IMR-90 (cell line): ENCODE measurements around the gene HRH3. TPM values are rescaled to one million over a fixed set of nuclear protein-coding genes. Genes with fewer than 3 reads are reported as not detected.

Source experiments
- ATAC-seq: fragments of 200-7000 bp; cut with Tn5 transposase; 2 replicates; pipeline ENCODE4 v1.9.1; 2020; ENCODE audit warnings: low read depth, mild to moderate bottlenecking, moderate library complexity
- BruUV-seq: library from RNA; stranded (reverse); fragments of 400-500 nt; replicated peaks from 2 replicates; lab custom pipeline; 2021; lab: Mats Ljungman, UMichigan
- CTCF ChIA-PET: fragments of 300-600 bp; formaldehyde crosslinking; extraction: SDS; loops from one replicate; lab custom pipeline; 2021; ENCODE audit warnings: antibody characterized with exemption; lab: Yijun Ruan, JAX
- POLR2A ChIA-PET: fragments of 300-600 bp; sonication (Branson Sonifier 250); formaldehyde crosslinking; loops from one replicate; lab custom pipeline; 2022; ENCODE audit warnings: antibody characterized with exemption; ENCODE audit not compliant: unreplicated experiment; lab: Charles Lee
- DNase-seq: peaks from one replicate; pipeline ENCODE4 v3.0.0; 2013
- H2AFZ ChIP-seq: replicated peaks from 2 replicates; pipeline ENCODE3; 2013; ENCODE audit warnings: low read length, mild to moderate bottlenecking; ENCODE audit not compliant: poor library complexity
- H2AK5ac ChIP-seq: 2 replicates; pipeline ENCODE4 v1.6.1; 2013; ENCODE audit warnings: low read depth, low read length, inconsistent platforms
- H2AK9ac ChIP-seq: replicated peaks from 2 replicates; pipeline ENCODE3; 2013; ENCODE audit warnings: mild to moderate bottlenecking, low read depth, low read length, moderate library complexity; ENCODE audit not compliant: poor library complexity
- H2BK120ac ChIP-seq: 2 replicates; pipeline ENCODE4 v1.6.1; 2013; ENCODE audit warnings: low read depth, low read length, inconsistent platforms
- H2BK15ac ChIP-seq: 3 replicates; pipeline ENCODE4 v1.6.1; 2013; ENCODE audit warnings: low read depth, low read length, inconsistent platforms
- H2BK20ac ChIP-seq: 2 replicates; pipeline ENCODE4 v1.6.1; 2013; ENCODE audit warnings: low read depth, mild to moderate bottlenecking, inconsistent platforms, low read length, moderate library complexity
- H2BK5ac ChIP-seq: 2 replicates; pipeline ENCODE4 v1.6.1; 2013; ENCODE audit warnings: mild to moderate bottlenecking, low read depth, low read length, inconsistent platforms; ENCODE audit not compliant: poor library complexity, severe bottlenecking
- H3K14ac ChIP-seq: replicated peaks from 2 replicates; pipeline ENCODE4 v1.6.1; 2013; ENCODE audit warnings: low read depth, low read length, inconsistent platforms
- H3K18ac ChIP-seq: 2 replicates; pipeline ENCODE4 v1.6.1; 2013; ENCODE audit warnings: low read depth, low read length, control low read depth
- H3K23ac ChIP-seq: 2 replicates; pipeline ENCODE4 v1.6.1; 2013; ENCODE audit warnings: low read depth, low read length, inconsistent platforms
- H3K27ac ChIP-seq: 2 replicates; pipeline ENCODE4 v1.5.1; 2013; ENCODE audit warnings: mild to moderate bottlenecking, control low read depth, low read length; ENCODE audit not compliant: insufficient read depth
- H3K27me3 ChIP-seq: 2 replicates; pipeline ENCODE4 v1.6.1; 2013; ENCODE audit warnings: low read length; ENCODE audit not compliant: control insufficient read depth, insufficient read depth
- H3K36me3 ChIP-seq: 2 replicates; pipeline ENCODE4 v1.6.1; 2013; ENCODE audit warnings: low read length, mixed read lengths; ENCODE audit not compliant: control insufficient read depth, insufficient read depth
- H3K4ac ChIP-seq: 2 replicates; pipeline ENCODE4 v1.6.1; 2013; ENCODE audit warnings: low read depth, low read length, inconsistent platforms
- H3K4me1 ChIP-seq: 2 replicates; pipeline ENCODE4 v1.6.1; 2013; ENCODE audit warnings: low read length, mixed read lengths; ENCODE audit not compliant: control insufficient read depth, insufficient read depth
- H3K4me2 ChIP-seq: 2 replicates; pipeline ENCODE4 v1.6.1; 2013; ENCODE audit warnings: low read depth, mild to moderate bottlenecking, control low read depth, low read length, moderate library complexity
- H3K4me3 ChIP-seq: 2 replicates; pipeline ENCODE4 v1.5.1; 2013; ENCODE audit warnings: low read depth, mild to moderate bottlenecking, control low read depth, low read length, moderate library complexity; ENCODE audit not compliant: insufficient read depth
- H3K56ac ChIP-seq: 2 replicates; pipeline ENCODE4 v1.6.1; 2013; ENCODE audit warnings: low read length, inconsistent platforms; ENCODE audit not compliant: insufficient read depth; ENCODE audit errors: extremely low read depth
- H3K79me1 ChIP-seq, 2 experiments: 2 replicates each; pipeline ENCODE4 v1.6.1; 2013; ENCODE audit warnings: low read length in 2 of 2, inconsistent platforms in 1 of 2, low read depth in 1 of 2
- H3K9ac ChIP-seq: 2 replicates; pipeline ENCODE4 v1.6.1; 2013; ENCODE audit warnings: low read depth, low read length, control low read depth
- H3K9me1 ChIP-seq: 2 replicates; pipeline ENCODE4 v1.6.1; 2013; ENCODE audit warnings: low read length, inconsistent platforms; ENCODE audit not compliant: insufficient read depth
- H3K9me3 ChIP-seq: 2 replicates; pipeline ENCODE4 v1.6.1; 2013; ENCODE audit warnings: low read length; ENCODE audit not compliant: control insufficient read depth, insufficient read depth
- H4K20me1 ChIP-seq: 2 replicates; pipeline ENCODE4 v1.6.1; 2013; ENCODE audit warnings: low read length, inconsistent platforms; ENCODE audit not compliant: insufficient read depth
- H4K5ac ChIP-seq: 2 replicates; pipeline ENCODE4 v1.6.1; 2013; ENCODE audit warnings: mild to moderate bottlenecking, low read depth, low read length, control low read depth
- H4K8ac ChIP-seq, 2 experiments: 2 replicates each; pipeline ENCODE4 v1.6.1; 2013; ENCODE audit warnings: low read depth in 2 of 2, low read length in 2 of 2, control low read depth in 1 of 2, inconsistent platforms in 1 of 2
- H4K91ac ChIP-seq: 2 replicates; pipeline ENCODE4 v1.6.1; 2013; ENCODE audit warnings: low read depth, low read length, inconsistent platforms; ENCODE audit not compliant: insufficient read depth
- BHLHE40 ChIP-seq: fragments of 150-350 bp; IDR thresholded peaks from 2 replicates; pipeline ENCODE4 v1.6.1; 2016; ENCODE audit warnings: mild to moderate bottlenecking, low read depth, low read length
- CHD1 ChIP-seq: IDR thresholded peaks from 2 replicates; pipeline ENCODE4 v1.6.1; 2012; ENCODE audit warnings: low read depth, low read length, improper control_type of control experiment
- FOS ChIP-seq: fragments of 150-350 bp; IDR thresholded peaks from 2 replicates; pipeline ENCODE4 v1.6.1; 2016; ENCODE audit warnings: low read depth, low read length
- MAFK ChIP-seq: IDR thresholded peaks from 2 replicates; pipeline ENCODE4 v1.6.1; 2012; ENCODE audit warnings: low read depth, low read length, improper control_type of control experiment
- MAZ ChIP-seq: IDR thresholded peaks from 2 replicates; pipeline ENCODE4 v1.6.1; 2012; ENCODE audit warnings: low read depth, mild to moderate bottlenecking, low read length, improper control_type of control experiment, moderate library complexity, borderline replicate concordance
- MXI1 ChIP-seq: IDR thresholded peaks from 2 replicates; pipeline ENCODE4 v1.6.1; 2012; ENCODE audit warnings: low read depth, mild to moderate bottlenecking, low read length, moderate library complexity, borderline replicate concordance
- NFE2L2 ChIP-seq: fragments of 150-350 bp; IDR thresholded peaks from 2 replicates; pipeline ENCODE4 v1.6.1; 2016; ENCODE audit warnings: low read depth, mild to moderate bottlenecking, low read length
- RAD21 ChIP-seq: IDR thresholded peaks from 2 replicates; pipeline ENCODE4 v1.6.1; 2012; ENCODE audit warnings: low read length, improper control_type of control experiment
- RCOR1 ChIP-seq: IDR thresholded peaks from 2 replicates; pipeline ENCODE4 v1.6.1; 2012; ENCODE audit warnings: mild to moderate bottlenecking, low read length, improper control_type of control experiment; ENCODE audit not compliant: insufficient replicate concordance
- RFX5 ChIP-seq: IDR thresholded peaks from 2 replicates; pipeline ENCODE4 v1.8.0; 2012; ENCODE audit warnings: low read depth, mild to moderate bottlenecking, low read length, moderate library complexity
- SMC3 ChIP-seq: fragments of 150-350 bp; IDR thresholded peaks from 2 replicates; pipeline ENCODE4 v1.6.1; 2016; ENCODE audit warnings: low read depth, mild to moderate bottlenecking, antibody characterized with exemption, low read length, moderate library complexity
- whole genome bisulfite sequencing, 2 experiments: methylation state at CpG; one replicate each; pipeline versions ENCODE4 v1.1.5 to v1.1.7; 2013; ENCODE audit warnings: missing lambda C conversion rate in 2 of 2; ENCODE audit not compliant: insufficient read length in 1 of 2; ENCODE audit errors: extremely low coverage in 2 of 2; 5-methylcytosine and 5-hydroxymethylcytosine counted together
- dilution Hi-C: fragments of 300-500 bp; cut with HindIII; formaldehyde crosslinking; loops from one replicate; pipeline ENCODE4 v1.14.3; 2018; ENCODE audit warnings: low sequenced_read_pairs; ENCODE audit not compliant: unreplicated experiment
- in situ Hi-C: fragments of 300-500 bp; cut with MboI; formaldehyde crosslinking; loops from 3 replicates; pipeline ENCODE4 v1.14.3; 2019; ENCODE audit warnings: low sequenced_read_pairs, inconsistent platforms, mixed read lengths
- intact Hi-C: fragments of 100-400 bp; cut with micrococcal nuclease; formaldehyde crosslinking; loops from 2 replicates; pipeline ENCODE4 v1.10.0; 2022
- polyA plus RNA-seq, 3 experiments: library from polyadenylated mRNA; depleted of rRNA; stranded (reverse); fragments of >200 nt; gene quantifications; 2 replicates each; pipeline ENCODE4 v1.2.3, GENCODE V29; 2012; ENCODE audit warnings: low replicate concordance in 1 of 3
- total RNA-seq: library from RNA; depleted of rRNA; stranded (reverse); fragments of >200 nt; gene quantifications from 2 replicates; pipeline ENCODE4 v1.2.3, GENCODE V29; 2012
- TF ChIP-seq, protein P1 (sequence below): fragments of 150-350 bp; IDR thresholded peaks from 2 replicates; pipeline ENCODE4 v1.6.1; 2017; ENCODE audit warnings: mild to moderate bottlenecking, antibody characterized with exemption, low read length, low read depth
- TF ChIP-seq, protein P2 (sequence below): fragments of 150-350 bp; IDR thresholded peaks from 2 replicates; pipeline ENCODE4 v1.6.1; 2016; ENCODE audit warnings: low read depth, mild to moderate bottlenecking, low read length, moderate library complexity, borderline replicate concordance

HRH3 gene
- total and polyA plus RNA-seq, 2 of the 4 experiments (the other 2 are of a cell fraction), result not detected

DNA sequence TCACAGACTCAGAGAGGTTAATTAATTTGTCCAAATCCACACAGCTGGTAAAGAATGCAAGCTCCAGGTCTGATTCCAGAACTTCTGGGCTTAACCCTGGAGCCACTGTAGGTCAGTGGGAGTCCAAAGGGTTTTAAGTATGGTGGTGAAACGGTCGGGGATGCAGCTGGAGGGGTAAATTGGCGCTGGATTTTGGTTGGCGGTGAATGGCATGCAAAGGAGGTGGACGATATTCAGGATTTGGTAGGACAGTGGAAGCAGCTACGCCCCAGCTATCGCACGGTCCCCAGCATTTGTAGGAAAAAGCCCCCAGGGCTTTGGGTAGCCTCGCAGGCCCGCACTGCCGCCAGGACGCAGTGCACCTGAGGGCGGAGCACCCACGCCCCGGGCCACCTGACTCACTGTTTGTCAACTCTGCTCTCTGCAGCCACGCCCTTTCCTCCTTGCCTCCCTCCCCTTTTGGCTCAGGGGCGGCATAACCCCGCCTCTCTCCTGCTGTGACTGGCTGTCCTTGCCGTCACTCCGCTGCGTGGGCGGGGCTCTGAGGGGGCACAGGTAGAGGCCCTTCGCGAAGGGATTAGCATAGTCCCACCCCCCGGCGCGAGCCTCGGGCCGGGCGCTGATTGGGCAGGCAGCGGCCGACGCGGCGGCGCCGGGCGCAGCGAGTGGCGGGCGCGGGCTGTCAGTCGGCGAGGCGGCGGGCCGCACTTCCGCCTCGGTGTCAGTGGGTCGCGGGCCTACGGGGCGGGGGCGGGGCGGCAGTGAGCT is 17.9 kb upstream of the HRH3 start, which contains the start of gene OSBPL2 (continued):
- TF ChIP-seq, protein P1, sequence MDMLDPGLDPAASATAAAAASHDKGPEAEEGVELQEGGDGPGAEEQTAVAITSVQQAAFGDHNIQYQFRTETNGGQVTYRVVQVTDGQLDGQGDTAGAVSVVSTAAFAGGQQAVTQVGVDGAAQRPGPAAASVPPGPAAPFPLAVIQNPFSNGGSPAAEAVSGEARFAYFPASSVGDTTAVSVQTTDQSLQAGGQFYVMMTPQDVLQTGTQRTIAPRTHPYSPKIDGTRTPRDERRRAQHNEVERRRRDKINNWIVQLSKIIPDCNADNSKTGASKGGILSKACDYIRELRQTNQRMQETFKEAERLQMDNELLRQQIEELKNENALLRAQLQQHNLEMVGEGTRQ, result peak; percentile 55; the same call in 1 of the 2 replicates
- 0 out of 2 replicates have a peak, but pooled peaks have one; percentile 25 for TF ChIP-seq MXI1

DNA sequence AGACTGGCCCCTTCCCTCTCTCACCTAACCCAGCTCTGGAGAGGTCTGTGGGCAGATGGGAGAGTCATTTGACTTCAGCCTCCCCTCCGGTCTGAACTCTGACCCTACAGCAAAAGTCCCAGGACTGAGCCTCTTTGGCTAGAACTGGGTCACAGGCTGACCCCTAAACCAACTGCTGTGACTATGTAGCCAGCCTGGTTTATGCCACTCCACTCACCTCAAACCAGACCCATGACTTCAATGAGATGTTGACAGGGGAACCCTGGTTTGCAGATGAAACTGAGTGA is 17.4 kb upstream of the HRH3 start:
- dilution Hi-C loops, result no loop called here
- Histone ChIP-seq H2BK20ac (no peak overlapping the region), H2AK5ac (no peak overlapping the region), H3K23ac (no peak overlapping the region), H3K27me3 (peaks cover 13% of the 10 kb centered on the region), H3K4me3 (no peak overlapping the region), H3K9me3 (peaks cover 4% of the 10 kb centered on the region), H3K9ac (no peak overlapping the region), H2AK9ac (no peak overlapping the region), H2BK15ac (no peak overlapping the region), H4K8ac (no peak overlapping the region), H2BK120ac (no peak overlapping the region), H3K36me3 (peaks cover 8% of the 10 kb centered on the region; the same call in 1 of the 2 replicates), H2BK5ac (no peak overlapping the region), H3K56ac (no peak overlapping the region), H3K14ac (no peak overlapping the region), H3K79me1 (peaks cover 15 to 34% of the 10 kb centered on the region in 2 experiments), H3K4ac (no peak overlapping the region), H4K20me1 (peaks cover 32% of the 10 kb centered on the region), H3K18ac (no peak overlapping the region), H3K9me1 (no peaks in the 10 kb centered on the region), H3K4me2 (no peak overlapping the region), H4K5ac (no peak overlapping the region), H2AFZ (no peak overlapping the region), H3K27ac (no peak overlapping the region), H4K91ac (no peak overlapping the region), H3K4me1 (peaks cover 4% of the 10 kb centered on the region)
- intact Hi-C loops, result no loop called here
- ATAC-seq (no peak), DNase-seq (no peak)
- ChIA-PET POLR2A (no interaction called here), CTCF (no interaction called here)
- WGBS, 2 experiments, result no CpG with 5 or more reads among the region's 1 CpG
- no TSS peak for BruUV-seq
- in situ Hi-C loops, result no loop called here
- TF ChIP-seq NFE2L2 (no peak), RCOR1 (no peak), FOS (no peak), RFX5 (no peak), MAZ (no peak), RAD21 (no peak), MXI1 (no peak), SMC3 (no peak), BHLHE40 (no peak), CHD1 (no peak), MAFK (no peak)
- TF ChIP-seq, protein P2, sequence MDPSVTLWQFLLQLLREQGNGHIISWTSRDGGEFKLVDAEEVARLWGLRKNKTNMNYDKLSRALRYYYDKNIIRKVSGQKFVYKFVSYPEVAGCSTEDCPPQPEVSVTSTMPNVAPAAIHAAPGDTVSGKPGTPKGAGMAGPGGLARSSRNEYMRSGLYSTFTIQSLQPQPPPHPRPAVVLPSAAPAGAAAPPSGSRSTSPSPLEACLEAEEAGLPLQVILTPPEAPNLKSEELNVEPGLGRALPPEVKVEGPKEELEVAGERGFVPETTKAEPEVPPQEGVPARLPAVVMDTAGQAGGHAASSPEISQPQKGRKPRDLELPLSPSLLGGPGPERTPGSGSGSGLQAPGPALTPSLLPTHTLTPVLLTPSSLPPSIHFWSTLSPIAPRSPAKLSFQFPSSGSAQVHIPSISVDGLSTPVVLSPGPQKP, result no peak
- TF ChIP-seq, protein P1, result no peak
